ENCODE data around the gene PITHD1. TPM values are rescaled to one million over a fixed set of nuclear protein-coding genes. Genes with fewer than 3 reads are reported as not detected.
"Not testable (repeated sequence)": the region's sequence is repeated elsewhere in the genome, so short reads cannot be mapped to it uniquely, and the experiment has no call there.

Gene PITHD1
- total RNA-seq, 3 donors from 2014 or later: 46.9 to 62.8 (median 60.3) TPM

- Histone ChIP-seq H3K27me3 (no peaks in the 10 kb centered on the region), H3K27ac (peak overlapping the region; percentile 6 to 52), H3K4me1 (peaks cover 0 to 14% of the 10 kb centered on the region in 2 donors), H3K36me3 (no peaks in the 10 kb centered on the region), H3K4me3 (peak overlapping the region in 1 of 3 donors; percentile 94), H3K9me3 (no peaks in the 10 kb centered on the region)
- DNase-seq (ENCODE audit: low spot score in 2 of 2): peak in 1 of 2 donors; percentile 70
- intact Hi-C loops (cut with DNase I; ENCODE audit: low total_unique reads): no loop called here
- TF ChIP-seq, protein P1, sequence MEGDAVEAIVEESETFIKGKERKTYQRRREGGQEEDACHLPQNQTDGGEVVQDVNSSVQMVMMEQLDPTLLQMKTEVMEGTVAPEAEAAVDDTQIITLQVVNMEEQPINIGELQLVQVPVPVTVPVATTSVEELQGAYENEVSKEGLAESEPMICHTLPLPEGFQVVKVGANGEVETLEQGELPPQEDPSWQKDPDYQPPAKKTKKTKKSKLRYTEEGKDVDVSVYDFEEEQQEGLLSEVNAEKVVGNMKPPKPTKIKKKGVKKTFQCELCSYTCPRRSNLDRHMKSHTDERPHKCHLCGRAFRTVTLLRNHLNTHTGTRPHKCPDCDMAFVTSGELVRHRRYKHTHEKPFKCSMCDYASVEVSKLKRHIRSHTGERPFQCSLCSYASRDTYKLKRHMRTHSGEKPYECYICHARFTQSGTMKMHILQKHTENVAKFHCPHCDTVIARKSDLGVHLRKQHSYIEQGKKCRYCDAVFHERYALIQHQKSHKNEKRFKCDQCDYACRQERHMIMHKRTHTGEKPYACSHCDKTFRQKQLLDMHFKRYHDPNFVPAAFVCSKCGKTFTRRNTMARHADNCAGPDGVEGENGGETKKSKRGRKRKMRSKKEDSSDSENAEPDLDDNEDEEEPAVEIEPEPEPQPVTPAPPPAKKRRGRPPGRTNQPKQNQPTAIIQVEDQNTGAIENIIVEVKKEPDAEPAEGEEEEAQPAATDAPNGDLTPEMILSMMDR (IDR thresholded peaks at IDR 0.05): no peak
- no peak for TF ChIP-seq POLR2A (IDR thresholded peaks at IDR 0.05)
- no peak for TF ChIP-seq POLR2AphosphoS5 (IDR thresholded peaks at IDR 0.05)
These were observed 15.0 kb downstream of the PITHD1 start for GRCh38 chr1:23793018-23793781.

GRCh38 chr1:23793861-23794731, 15.9 kb downstream of the PITHD1 start:
- H3K27ac ChIP-seq: peak overlapping the region; percentile 6 to 52
- H3K27me3 ChIP-seq: no peaks in the 10 kb centered on the region
- DNase-seq (ENCODE audit: low spot score in 2 of 2): no peak
- TF ChIP-seq, protein P1 (IDR thresholded peaks at IDR 0.05): no peak
- TF ChIP-seq POLR2A (IDR thresholded peaks at IDR 0.05) (no peak), POLR2AphosphoS5 (IDR thresholded peaks at IDR 0.05) (no peak)
- peaks cover 0 to 14% of the 10 kb centered on the region in 2 donors for H3K4me1 ChIP-seq
- H3K36me3 ChIP-seq: no peaks in the 10 kb centered on the region
- intact Hi-C loops (cut with DNase I; ENCODE audit: low total_unique reads): no loop called here
- no peaks in the 10 kb centered on the region for H3K9me3 ChIP-seq
- H3K4me3 ChIP-seq: no peak overlapping the region

DNA sequence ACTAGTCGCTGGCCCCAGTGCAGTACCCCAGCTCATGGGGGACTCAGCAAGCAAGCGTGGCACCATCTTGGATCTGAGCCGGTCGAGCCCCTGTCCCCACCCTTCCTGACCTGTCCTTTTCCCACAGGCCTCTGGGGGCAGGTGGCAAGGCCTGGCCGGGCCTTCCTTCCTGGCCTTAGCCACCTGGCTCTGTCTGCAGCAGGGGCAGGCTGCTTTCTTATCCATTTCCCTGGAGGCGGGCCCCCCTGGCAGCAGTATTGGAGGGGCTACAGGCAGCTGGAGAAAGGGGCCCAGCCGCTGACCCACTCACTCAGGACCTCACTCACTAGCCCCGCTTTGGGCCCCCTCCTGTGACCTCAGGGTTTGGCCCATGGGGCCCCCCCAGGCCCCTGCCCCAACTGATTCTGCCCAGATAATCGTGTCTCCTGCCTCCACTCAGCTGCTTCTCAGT, 16.5 kb downstream of the PITHD1 start:
- H3K4me3 ChIP-seq; H3K27ac ChIP-seq; intact Hi-C loops (cut with DNase I; ENCODE audit: low total_unique reads); DNase-seq (ENCODE audit: low spot score in 2 of 2); H3K9me3 ChIP-seq; H3K27me3 ChIP-seq; H3K36me3 ChIP-seq: not testable (repeated sequence)
- peaks cover 4 to 19% of the 10 kb centered on the region in 2 donors for H3K4me1 ChIP-seq

GRCh38 chr1:23795676-23796465, 17.7 kb downstream of the PITHD1 start:
- Histone ChIP-seq H3K4me1 (peaks cover 6 to 16% of the 10 kb centered on the region in 2 donors), H3K36me3 (no peaks in the 10 kb centered on the region), H3K4me3 (no peak overlapping the region), H3K27me3 (no peaks in the 10 kb centered on the region), H3K27ac (peak overlapping the region; percentile 39 to 54), H3K9me3 (no peaks in the 10 kb centered on the region)
- intact Hi-C loops (cut with DNase I; ENCODE audit: low total_unique reads): no loop called here
- TF ChIP-seq POLR2A (IDR thresholded peaks at IDR 0.05): no peak
- no peak for DNase-seq (ENCODE audit: low spot score in 2 of 2)

DNA sequence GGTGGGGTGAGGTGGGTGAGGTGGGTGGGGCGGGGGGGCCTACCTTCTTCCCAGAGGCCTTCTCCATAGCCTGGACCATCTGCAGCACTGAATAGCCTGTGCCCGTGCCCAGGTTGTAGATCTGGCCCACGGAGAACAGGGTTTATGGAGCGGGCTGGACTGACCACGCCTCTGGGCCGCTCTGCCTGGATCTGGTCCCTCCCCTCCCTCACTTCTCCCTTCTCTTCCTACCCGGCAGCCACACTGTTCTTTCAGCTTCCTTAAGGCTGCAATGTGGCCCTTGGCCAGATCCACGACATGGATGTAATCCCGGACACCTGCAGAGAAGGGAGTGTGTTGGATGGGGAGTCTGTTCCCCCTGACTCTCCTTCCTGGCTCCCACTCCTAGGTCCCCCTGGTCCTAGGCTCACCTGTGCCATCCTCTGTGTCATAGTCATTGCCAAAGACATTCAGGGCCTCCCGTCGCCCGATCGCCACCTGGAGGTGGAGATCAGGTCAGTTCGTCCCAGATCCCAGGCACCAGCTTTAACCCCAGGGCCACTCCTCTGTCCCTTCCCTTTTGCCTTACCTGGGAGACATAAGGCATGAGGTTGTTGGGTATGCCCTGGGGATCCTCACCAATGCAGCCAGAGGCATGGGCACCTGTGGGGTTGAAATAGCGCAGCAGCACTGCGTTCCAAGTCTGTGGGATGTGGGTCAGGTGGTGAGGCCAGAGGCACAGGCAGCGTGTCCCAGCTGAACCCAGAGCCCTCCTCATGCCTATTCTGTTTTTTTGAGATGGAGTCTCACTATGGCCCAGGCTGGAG, 18.5 kb downstream of the PITHD1 start:
- TF ChIP-seq POLR2A (IDR thresholded peaks at IDR 0.05): no peak
- TF ChIP-seq, protein P1 (IDR thresholded peaks at IDR 0.05): peak in 1 of 3 donors; percentile 24
- H3K27ac ChIP-seq: peak overlapping the region; percentile 39 to 54
- intact Hi-C loops (cut with DNase I; ENCODE audit: low total_unique reads): no loop called here

More for the DNA sequence above, 18.5 kb downstream of the PITHD1 start:
- Histone ChIP-seq H3K9me3 (no peaks in the 10 kb centered on the region), H3K36me3 (no peaks in the 10 kb centered on the region), H3K27me3 (no peaks in the 10 kb centered on the region), H3K4me1 (peaks cover 6 to 16% of the 10 kb centered on the region in 2 donors), H3K4me3 (no peak overlapping the region)
- peak in 1 of 2 donors; percentile 55 for DNase-seq (ENCODE audit: low spot score in 2 of 2)

Data from breast epithelium (tissue), 4 donors.